Measurements from ENCODE around the gene COX6A2. TPM values are rescaled to one million over a fixed set of nuclear protein-coding genes. Genes with fewer than 3 reads are reported as not detected.

The COX6A2 gene
- total RNA-seq, 1 donor from 2014 or later: not detected

GRCh38 chr16:31397701-31398100, 30.5 kb downstream of the COX6A2 start:
- ATAC-seq (no peak), DNase-seq (no peak)
- intact Hi-C loops (cut with DNase I): no loop called here
- Histone ChIP-seq H3K4me3 (no peak overlapping the region), H3K27me3 (no peaks in the 10 kb centered on the region), H3K4me1 (no peaks in the 10 kb centered on the region), H3K9me3 (no peaks in the 10 kb centered on the region), H3K27ac (no peak overlapping the region), H3K36me3 (no peaks in the 10 kb centered on the region)
- TF ChIP-seq, protein P1, sequence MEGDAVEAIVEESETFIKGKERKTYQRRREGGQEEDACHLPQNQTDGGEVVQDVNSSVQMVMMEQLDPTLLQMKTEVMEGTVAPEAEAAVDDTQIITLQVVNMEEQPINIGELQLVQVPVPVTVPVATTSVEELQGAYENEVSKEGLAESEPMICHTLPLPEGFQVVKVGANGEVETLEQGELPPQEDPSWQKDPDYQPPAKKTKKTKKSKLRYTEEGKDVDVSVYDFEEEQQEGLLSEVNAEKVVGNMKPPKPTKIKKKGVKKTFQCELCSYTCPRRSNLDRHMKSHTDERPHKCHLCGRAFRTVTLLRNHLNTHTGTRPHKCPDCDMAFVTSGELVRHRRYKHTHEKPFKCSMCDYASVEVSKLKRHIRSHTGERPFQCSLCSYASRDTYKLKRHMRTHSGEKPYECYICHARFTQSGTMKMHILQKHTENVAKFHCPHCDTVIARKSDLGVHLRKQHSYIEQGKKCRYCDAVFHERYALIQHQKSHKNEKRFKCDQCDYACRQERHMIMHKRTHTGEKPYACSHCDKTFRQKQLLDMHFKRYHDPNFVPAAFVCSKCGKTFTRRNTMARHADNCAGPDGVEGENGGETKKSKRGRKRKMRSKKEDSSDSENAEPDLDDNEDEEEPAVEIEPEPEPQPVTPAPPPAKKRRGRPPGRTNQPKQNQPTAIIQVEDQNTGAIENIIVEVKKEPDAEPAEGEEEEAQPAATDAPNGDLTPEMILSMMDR (IDR thresholded peaks at IDR 0.05): no peak

DNA sequence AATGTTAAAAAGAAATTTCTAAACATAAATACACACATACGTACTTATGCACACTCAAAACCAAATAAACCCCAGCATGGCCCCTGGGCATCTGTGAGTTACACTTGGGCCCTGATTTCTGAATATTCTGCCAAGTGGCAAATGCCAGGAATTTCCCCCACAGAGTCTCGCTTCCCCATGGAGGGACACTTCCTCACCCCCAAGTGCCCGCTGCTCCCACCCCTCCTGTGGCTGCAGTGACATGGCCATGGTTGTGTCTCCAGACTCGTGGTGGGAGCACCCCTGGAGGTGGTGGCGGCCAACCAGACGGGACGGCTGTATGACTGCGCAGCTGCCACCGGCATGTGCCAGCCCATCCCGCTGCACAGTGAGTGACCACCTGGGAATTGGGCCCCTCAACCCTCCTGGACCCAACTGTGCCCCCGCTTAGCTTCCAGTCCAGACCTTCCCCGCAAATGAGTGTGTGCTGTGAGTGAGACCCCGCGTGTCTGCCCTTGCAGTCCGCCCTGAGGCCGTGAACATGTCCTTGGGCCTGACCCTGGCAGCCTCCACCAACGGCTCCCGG, 31.0 kb downstream of the COX6A2 start:
- intact Hi-C loops (cut with DNase I): no loop called here
- no peaks in the 10 kb centered on the region for H3K4me1 ChIP-seq
- H3K36me3 ChIP-seq: no peaks in the 10 kb centered on the region
- H3K27me3 ChIP-seq: no peaks in the 10 kb centered on the region
- no peaks in the 10 kb centered on the region for H3K9me3 ChIP-seq
- no peak for ATAC-seq
- TF ChIP-seq, protein P1 (IDR thresholded peaks at IDR 0.05): no peak
- DNase-seq: no peak
- no peak overlapping the region for H3K4me3 ChIP-seq
- no peak overlapping the region for H3K27ac ChIP-seq

DNA sequence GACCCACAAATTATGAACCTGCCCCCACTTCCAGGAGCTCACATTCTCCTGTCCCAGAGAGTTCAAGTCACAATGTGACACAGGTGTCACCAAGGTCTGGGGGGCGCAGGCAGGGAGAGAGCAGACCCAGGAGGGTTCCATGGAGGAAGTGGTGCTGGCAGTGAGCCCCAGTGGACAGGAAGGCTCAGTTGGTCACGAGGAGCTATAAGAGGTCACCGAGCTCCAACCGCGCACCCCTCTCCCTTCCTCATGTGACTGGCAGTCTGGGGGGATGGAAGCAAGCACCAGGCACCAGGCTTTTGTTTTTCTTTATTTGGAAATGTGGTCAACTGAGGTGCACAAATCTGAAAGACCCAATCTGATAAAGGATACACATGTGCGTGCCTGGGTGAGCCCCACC, 32.5 kb downstream of the COX6A2 start:
- no peaks in the 10 kb centered on the region for H3K9me3 ChIP-seq
- intact Hi-C loops (cut with DNase I): no loop called here
- TF ChIP-seq, protein P1 (IDR thresholded peaks at IDR 0.05): no peak

GRCh38 chr16:31393056-31393455, 35.1 kb downstream of the COX6A2 start, which contains the start of gene ITGAD:
TSS of gene ITGAD (plus strand) at chr16:31393335. CDS start at chr16:31393361, 26 bp downstream.
- no peak for DNase-seq
- Histone ChIP-seq H3K27ac (no peak within 1 kb of the TSS), H3K9me3 (no peaks in the 10 kb centered on the region), H3K36me3 (no peaks in the 10 kb centered on the region), H3K4me3 (no peak within 1 kb of the TSS), H3K4me1 (no peaks in the 10 kb centered on the region), H3K27me3 (peaks cover 4% of the 10 kb centered on the region)
- intact Hi-C loops (cut with DNase I): no loop called here
- no peak for ATAC-seq
- TF ChIP-seq, protein P1 (IDR thresholded peaks at IDR 0.05): no peak

More for the DNA sequence above, 32.5 kb downstream of the COX6A2 start:
- DNase-seq: no peak
- H3K4me3 ChIP-seq: no peak overlapping the region
- no peaks in the 10 kb centered on the region for H3K36me3 ChIP-seq
- H3K4me1 ChIP-seq: no peaks in the 10 kb centered on the region
- H3K27me3 ChIP-seq: no peaks in the 10 kb centered on the region
- no peak overlapping the region for H3K27ac ChIP-seq
- ATAC-seq: peak; percentile 63

DNA sequence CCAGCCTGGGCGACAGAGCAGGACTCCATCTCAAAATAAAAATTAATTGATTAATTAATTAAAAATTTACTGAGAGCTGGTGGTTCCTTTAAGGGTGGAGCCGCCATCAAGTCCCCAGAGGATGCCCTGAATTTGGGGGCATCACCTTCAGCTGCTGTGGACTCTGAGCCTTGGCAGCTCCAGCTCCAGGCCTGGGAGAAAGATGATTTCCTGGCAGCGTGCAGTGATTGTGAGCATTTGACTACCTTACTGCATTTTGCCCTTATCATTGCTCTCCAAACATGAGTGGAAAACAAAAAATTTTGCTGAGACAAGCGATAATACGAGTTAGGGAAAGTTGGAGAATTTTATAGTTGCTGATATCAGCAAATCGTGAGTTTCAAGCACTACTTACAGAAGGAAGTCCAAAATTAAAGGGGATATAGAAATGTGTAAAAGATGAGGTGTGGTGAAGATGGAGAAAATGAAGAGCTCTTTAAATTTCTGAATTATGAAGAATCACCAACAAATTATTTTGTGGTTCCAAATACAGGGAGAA, 37.6 kb downstream of the COX6A2 start:
- ATAC-seq: no peak
- no peaks in the 10 kb centered on the region for H3K36me3 ChIP-seq
- H3K4me1 ChIP-seq: no peaks in the 10 kb centered on the region
- TF ChIP-seq, protein P1 (IDR thresholded peaks at IDR 0.05): no peak
- intact Hi-C loops (cut with DNase I): no loop called here
- H3K27me3 ChIP-seq: peaks cover 9% of the 10 kb centered on the region
- no peak overlapping the region for H3K4me3 ChIP-seq
- DNase-seq: no peak
- no peak overlapping the region for H3K27ac ChIP-seq
- no peaks in the 10 kb centered on the region for H3K9me3 ChIP-seq
